ENCODE measurements around the gene STEAP4. TPM values are rescaled to one million over a fixed set of nuclear protein-coding genes. Genes with fewer than 3 reads are reported as not detected.

Gene STEAP4
- total RNA-seq, 3 donors from 2014 or later: 2.1 to 42.2 (median 9.1) TPM

DNA sequence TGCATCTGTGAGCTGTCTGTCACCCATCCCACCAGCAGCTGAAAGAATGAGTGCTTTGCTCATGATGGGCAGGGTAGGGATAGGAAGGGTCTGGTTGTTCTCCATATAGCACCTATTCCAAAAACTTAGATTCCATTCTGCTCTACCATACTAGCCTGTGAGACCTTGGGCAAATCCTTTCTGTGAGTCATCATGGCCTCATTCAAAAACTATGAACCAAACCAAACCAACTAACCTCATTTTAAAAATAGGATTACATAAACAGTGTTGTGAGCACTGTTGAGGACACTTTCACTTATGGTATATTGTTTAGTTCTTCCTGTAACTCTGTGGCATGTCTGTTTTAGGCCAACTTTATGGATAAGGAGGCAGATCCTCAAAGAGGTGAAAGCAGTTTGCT, 30.9 kb upstream of the STEAP4 start:
- intact Hi-C loops (cut with DNase I, micrococcal nuclease): no loop called here
- TF ChIP-seq, protein P1, sequence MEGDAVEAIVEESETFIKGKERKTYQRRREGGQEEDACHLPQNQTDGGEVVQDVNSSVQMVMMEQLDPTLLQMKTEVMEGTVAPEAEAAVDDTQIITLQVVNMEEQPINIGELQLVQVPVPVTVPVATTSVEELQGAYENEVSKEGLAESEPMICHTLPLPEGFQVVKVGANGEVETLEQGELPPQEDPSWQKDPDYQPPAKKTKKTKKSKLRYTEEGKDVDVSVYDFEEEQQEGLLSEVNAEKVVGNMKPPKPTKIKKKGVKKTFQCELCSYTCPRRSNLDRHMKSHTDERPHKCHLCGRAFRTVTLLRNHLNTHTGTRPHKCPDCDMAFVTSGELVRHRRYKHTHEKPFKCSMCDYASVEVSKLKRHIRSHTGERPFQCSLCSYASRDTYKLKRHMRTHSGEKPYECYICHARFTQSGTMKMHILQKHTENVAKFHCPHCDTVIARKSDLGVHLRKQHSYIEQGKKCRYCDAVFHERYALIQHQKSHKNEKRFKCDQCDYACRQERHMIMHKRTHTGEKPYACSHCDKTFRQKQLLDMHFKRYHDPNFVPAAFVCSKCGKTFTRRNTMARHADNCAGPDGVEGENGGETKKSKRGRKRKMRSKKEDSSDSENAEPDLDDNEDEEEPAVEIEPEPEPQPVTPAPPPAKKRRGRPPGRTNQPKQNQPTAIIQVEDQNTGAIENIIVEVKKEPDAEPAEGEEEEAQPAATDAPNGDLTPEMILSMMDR (IDR thresholded peaks at IDR 0.05): no peak
- Histone ChIP-seq H3K4me3 (no peak overlapping the region), H3K36me3 (ENCODE audit: low read depth) (no peaks in the 10 kb centered on the region), H3K9me3 (no peaks in the 10 kb centered on the region), H3K4me1 (ENCODE audit: low read depth) (no peaks in the 10 kb centered on the region)
- ATAC-seq (no peak), DNase-seq (no peak)

DNA sequence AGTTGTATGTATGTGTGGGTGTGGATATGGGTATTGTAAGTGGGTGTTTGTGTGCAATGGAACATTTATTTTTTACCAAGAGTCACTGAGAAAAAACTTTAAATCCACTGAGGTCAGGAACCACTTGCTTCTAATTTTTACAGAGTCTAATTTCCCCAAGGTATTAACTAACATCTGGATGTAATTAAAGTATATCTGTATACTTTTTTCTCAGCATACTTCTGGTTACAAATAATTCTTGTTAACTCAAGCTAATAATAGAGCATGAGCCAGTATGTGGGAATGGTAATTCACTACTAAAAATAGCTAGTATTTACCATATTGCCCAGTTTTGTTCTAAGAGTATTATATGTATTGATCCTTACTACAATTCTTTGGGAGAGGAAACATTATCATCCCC, 24.6 kb upstream of the STEAP4 start:
- Histone ChIP-seq H3K9me3 (no peaks in the 10 kb centered on the region), H3K36me3 (ENCODE audit: low read depth) (no peaks in the 10 kb centered on the region), H3K4me3 (no peak overlapping the region), H3K4me1 (ENCODE audit: low read depth) (no peaks in the 10 kb centered on the region)
- intact Hi-C loops (cut with DNase I, micrococcal nuclease): no loop called here
- ATAC-seq (no peak), DNase-seq (no peak)
- TF ChIP-seq, protein P1 (IDR thresholded peaks at IDR 0.05): no peak

DNA sequence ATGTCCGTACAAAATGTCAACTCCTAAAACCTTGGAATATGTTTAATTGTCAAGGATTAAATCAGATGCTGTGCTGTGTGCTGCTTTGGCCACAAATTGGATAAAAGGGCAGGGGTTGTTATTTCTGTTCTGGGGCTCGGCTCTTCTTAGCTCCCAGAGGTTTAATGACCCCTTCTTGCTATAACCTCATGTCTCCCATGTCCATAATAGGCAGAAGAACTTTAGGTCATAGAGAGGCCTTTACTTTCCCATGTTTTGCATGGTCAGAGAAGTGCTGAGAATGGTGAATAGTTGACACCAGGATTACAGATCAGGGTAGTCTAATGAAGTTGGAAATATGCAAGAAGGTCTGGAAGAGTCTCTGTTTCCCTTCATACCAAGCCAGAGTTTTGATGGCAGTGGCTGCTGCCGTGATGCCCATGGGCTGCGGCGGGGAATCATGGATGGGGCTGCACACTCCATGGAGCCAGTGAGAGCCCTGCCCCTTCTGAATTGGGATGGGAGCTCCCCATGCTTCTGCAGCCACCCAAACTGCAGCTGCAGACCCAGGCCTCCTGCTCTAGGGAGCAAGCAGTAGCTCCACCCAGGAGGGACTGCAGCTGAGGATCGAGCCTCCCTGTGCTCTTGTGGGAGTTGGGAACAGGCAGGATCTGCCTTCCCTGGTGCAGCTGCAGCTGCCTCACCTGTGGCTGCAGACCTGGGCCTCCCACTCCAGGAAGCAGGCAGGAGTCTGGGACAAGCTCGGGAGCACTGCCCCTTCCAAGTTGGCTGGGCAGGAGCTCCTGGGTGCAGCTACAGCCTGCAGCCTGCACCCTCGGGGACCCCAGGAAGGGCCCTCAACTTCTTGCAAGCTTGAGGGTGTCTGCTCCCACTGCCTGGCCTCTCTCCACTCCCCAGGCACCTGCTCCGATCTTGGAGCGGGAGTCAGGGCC, 23.1 kb upstream of the STEAP4 start:
- DNase-seq: no peak
- TF ChIP-seq, protein P1 (IDR thresholded peaks at IDR 0.05): no peak

DNA sequence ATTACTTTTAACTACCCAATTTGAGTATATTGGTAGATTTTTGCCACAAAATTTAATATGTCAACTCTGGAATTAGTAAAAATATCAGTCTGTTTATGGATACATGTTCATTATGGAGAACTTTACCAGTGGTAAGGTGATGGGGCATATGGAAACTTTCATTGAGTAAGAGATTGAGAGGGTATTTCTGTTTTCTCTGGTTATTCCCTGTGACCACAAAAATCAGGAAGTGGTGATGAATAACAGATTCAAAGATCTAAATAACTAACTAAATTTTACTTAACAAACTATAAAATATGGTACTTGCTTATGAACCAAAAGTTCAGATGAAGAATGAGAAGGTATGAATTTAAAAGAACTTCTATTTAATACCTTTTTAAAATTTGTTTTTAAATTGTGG, 22.1 kb upstream of the STEAP4 start:
- TF ChIP-seq, protein P1 (IDR thresholded peaks at IDR 0.05): no peak
- DNase-seq: no peak
- ATAC-seq: no peak
- no peaks in the 10 kb centered on the region for H3K9me3 ChIP-seq
- no peaks in the 10 kb centered on the region for H3K36me3 ChIP-seq (ENCODE audit: low read depth)
- intact Hi-C loops (cut with DNase I, micrococcal nuclease): no loop called here
- no peak overlapping the region for H3K4me3 ChIP-seq
- no peaks in the 10 kb centered on the region for H3K4me1 ChIP-seq (ENCODE audit: low read depth)

More for the DNA sequence above, 23.1 kb upstream of the STEAP4 start:
- ATAC-seq: no peak
- Histone ChIP-seq H3K9me3 (no peaks in the 10 kb centered on the region), H3K36me3 (ENCODE audit: low read depth) (no peaks in the 10 kb centered on the region), H3K4me3 (no peak overlapping the region), H3K4me1 (ENCODE audit: low read depth) (no peaks in the 10 kb centered on the region)
- intact Hi-C loops (cut with DNase I, micrococcal nuclease): no loop called here

DNA sequence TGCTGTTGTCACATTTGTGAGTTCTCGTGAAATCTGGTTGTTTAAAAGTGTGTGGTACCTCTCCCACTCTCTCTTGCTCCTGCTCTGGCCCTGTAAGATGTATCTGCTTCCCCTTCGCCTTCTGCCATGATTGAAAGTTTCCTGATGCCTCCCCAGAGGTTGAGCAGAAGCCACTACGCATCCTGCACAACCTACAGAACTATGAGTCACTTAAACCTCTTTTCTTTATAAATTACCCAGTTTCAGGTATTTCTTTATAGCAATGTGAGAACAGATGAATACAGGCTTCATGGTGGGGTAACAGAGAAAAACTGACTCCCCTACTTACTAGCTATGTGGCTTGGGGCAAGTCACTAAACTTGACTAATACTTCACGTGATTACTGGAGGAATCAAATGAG, 18.0 kb upstream of the STEAP4 start:
- no peaks in the 10 kb centered on the region for H3K4me1 ChIP-seq (ENCODE audit: low read depth)
- no peaks in the 10 kb centered on the region for H3K9me3 ChIP-seq
- DNase-seq (no peak), ATAC-seq (no peak)
- TF ChIP-seq, protein P1 (IDR thresholded peaks at IDR 0.05): no peak
- no peak overlapping the region for H3K4me3 ChIP-seq
- no peaks in the 10 kb centered on the region for H3K36me3 ChIP-seq (ENCODE audit: low read depth)
- intact Hi-C loops (cut with DNase I, micrococcal nuclease): no loop called here
